ELR (cell line): ENCODE measurements around the gene PEG3.
"Not testable (repeated sequence)": the region's sequence is repeated elsewhere in the genome, so short reads cannot be mapped to it uniquely, and the experiment has no call there.

Experiments used
- DNase-seq: peaks from one replicate; pipeline ENCODE4 v3.0.0-alpha.2; 2015; ENCODE audit warnings: low read depth

Gene PEG3

DNA sequence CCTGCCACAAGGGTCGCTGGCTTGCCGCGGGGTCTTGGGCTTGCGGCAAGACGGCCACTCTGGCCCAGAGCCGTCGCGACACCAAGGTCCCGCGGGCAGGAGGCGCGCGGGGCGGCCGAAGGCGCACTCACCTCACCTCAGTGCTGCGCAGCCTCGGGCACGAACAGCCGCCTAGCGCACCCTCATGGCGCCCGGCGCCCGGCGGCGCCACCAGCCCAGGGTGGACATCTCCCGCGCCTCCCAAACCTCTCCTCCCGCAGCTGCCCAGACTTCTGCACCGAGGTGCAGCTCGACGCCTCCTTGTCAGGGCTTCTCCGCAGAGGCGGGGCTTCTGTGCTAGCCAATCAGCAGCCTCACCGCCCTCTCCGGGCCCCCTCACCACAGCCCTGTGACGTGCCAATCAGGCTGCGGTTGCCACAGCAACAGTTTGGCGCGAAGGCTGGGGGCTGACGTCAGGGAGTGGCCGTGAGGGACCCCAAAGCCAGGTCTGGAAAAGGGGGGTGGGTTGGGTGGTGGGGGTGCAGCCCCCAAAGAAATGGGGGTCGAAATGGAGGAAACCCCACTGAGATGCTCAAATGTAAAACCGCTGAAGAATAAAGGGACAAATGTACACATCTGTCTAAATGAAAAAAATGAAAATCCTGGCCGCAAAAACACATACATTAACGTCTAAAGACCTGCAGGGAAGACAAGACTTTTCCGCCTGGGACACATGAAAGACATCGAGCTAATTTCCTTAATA lies at the start of gene PEG3, which contains the start of gene ZIM2:
Gene PEG3, minus strand, starts transcription at position 276 of the 742 bp plus-strand sequence. CDS start 16,071 bp downstream, outside the sequence.
Gene ZIM2, minus strand, starts transcription at position 276 of the 742 bp plus-strand sequence. CDS start 16,449 bp downstream, outside the sequence.
- no peak for DNase-seq

DNA sequence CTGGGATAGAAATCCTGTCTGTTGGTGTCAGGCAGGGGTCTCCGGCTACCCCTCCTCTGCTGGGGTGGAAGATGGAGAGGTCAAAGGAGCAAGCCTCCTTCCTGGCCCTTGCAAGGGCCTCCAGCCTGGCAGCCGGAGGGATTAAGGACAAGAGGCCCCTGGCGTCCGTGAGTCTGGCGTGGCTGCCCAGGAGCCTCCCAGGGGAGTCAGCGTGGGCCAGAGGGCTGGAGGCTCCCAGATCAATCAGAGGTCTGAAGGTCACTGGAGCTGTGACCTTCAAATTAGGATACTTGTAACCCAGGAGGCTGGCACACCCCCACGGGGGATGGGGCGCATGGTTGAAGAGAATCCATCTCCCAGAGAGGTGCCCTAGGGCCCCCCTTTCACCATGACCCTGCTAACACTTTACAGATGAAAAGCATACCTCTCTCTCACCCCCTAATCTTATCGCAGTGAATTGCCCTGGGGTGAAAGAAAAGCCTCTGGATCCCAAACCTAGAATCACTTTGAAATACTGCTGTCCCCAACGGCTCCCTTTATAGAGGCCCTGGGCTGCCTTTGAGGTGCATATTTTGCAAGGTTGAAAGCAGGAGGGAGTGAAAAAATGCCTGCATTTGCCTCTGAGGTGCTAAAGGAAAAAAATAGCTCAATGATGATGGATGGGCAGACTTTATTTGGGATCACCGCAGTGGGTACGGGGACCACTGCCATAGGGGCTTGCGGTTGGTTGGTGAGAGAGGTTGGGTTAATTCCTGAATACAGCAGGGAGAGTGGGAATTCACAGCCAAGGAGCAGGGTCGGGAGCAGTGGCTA lies 44.9 kb upstream of the PEG3 start:
- DNase-seq, result no peak

DNA sequence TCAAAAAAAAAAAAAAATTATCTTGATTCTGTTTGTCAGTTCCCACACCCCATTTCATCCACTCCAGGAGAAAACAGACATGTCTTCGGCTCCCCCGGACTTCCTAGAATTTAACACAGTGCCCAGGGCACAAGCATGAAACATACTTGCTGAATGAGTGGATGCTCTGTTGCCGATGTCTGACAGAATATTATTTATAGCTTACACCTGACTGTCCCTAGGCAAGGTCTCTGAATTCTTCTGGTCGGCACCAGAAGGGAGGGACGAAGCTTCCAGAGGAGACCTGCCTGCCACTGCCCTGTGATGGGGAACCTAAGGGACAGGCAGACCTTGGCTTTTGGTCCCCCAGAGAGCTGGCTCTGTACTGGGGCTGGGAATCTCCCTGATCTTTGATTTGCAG lies 43.9 kb upstream of the PEG3 start:
- no peak for DNase-seq

DNA sequence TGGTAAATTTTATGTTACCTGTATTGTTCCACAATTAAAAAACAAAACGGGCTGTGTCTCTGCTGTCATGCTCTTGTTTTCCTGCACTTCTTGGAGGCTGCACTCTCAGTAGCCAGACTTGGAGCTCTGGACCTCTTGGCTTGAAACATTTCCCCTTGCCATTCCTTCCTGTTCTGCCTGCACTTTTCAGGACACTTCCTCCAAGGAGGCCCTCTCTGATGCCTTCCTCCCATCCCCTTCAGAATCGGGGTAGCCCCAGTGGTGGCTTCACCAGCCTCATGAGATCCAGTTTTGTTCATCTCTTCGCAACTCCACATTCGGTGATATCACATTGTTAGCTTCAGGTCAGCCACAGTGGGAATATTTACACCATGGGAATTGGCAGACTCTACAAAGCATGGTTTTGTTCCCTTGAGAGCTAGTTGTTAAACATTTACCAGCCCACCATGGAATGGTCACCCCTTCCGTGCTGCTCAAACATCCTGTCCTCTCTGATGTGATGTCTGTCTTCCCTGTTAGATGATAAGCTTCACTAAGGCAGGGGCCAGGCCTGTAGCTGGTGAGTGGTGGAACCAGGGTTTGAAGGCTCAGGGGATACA lies 40.2 kb upstream of the PEG3 start:
- no peak for DNase-seq

DNA sequence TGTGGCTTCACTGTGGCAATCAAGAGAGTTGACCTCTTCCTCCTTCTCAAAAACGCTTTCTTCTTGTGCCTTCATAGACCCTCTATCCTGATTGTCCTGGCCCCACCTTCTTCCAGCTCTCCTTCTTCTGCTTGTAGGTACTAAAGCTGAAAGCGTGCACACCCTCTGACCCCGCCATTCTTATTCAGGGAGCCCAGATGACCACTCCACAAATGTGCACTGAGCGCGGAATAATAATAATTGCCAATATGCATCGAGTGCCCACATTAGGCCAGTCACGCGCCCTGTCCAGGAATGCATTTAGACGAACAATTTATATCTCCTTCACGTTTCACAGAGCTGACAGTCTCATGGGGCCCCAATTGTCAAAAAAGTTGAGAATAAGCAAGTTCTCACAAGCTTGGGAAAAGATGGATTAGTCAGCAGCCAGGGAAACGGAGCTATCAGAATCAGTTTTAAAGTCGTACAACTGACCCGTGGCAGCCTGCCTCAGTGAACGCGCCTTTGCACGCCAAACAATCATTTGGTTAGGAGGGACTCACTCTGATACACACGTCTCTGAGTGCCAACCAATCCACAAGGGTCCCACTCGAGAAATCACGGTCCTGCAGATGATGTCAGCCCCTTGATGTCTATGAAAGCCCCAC lies 36.7 kb upstream of the PEG3 start:
- no peak for DNase-seq

DNA sequence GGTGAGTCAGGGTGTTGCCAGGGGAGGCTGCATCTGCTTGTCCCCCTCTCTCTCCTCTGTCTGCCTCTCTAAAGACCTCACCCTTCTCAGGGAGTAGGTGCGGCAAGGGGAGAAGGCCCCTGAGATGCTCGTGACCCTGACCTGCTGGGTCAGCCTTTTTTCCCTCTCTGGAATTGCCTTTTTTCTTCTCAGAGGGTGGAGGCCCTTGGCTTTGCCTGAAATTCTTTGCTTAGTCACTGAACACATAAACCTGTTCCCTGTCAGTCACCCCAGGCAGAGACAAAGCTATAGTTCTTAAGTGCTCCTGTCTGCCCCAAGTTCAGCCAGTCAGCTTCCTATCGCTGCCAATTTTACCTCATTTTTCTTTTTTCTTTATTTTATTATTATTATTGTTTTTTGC lies 35.2 kb upstream of the PEG3 start:
- DNase-seq, result no peak

DNA sequence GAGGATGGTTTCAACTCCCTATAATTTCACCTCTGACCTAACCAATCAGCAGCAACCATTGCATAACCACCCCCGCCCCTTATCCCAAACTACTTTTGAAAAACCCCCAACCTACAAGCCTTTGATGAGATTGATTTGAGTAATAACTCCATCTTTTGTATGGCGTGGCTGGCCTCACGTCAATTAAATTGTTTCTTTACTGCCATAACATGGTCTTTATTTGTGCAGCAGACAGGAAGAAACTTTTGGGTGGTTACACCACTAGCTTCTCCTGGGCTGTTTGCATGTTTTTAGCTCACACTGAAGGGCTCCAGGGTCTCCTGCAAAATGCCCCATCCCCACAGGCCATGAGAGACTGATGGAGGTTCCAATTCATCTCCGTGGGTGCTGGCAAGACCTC lies 34.0 kb upstream of the PEG3 start:
- DNase-seq, result no peak

DNA sequence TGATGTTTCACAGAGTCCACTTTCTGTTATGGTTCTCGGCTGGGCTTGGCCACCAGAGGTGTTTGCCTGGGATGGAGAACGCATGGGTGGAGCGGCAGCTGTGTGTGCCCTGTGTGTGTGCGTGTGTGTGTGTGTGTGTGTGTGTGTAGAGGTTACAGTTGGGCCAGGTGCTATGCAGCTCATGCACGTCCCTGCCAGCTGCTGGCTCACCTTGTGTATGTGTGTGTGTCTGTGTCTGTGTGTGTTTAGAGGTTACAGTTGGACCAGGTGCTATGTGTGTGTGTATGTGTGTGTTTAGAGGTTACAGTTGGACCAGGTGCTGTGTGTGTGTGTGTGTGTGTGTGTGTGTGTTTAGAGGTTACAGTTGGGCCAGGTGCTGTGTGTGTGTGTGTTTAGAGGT lies 33.0 kb upstream of the PEG3 start:
- no peak for DNase-seq

DNA sequence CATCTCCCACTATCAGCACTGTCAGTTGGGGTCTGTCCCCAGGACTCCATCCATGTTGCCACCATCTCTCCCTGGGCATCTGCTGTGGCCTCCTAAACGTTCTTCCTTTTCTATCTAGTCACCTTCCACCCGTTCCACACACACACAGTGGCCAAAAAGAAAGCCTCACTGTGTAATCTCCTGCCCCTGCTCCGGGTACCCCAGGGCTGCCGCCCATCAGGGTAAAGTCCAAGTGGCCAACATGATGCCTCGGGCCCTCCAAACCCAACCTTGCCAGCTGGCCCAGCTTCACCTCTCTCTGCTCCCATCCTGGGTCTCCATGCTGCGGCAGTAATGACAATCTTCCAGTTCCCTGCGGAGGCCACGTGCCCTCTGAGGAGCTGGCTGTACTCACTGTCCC lies 29.4 kb upstream of the PEG3 start:
- no peak for DNase-seq

DNA sequence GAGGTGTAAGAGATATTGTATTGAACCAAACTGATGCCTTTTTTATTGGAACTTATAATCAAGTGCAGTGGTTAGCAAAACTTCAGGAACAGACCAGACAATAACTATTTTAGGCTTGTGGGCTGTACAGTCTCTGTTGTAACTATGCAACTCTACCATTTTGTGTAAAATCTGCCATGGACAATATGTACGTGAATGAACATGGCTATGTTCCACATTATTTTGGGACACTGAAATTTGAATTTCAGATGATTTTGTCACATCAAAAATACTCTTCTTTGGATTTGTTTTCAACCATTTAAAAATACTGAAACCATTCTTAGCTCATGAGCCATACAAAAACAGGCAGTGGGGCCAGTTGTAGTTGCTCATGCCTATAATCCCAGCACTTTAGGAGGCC lies 27.9 kb upstream of the PEG3 start:
- no peak for DNase-seq

DNA sequence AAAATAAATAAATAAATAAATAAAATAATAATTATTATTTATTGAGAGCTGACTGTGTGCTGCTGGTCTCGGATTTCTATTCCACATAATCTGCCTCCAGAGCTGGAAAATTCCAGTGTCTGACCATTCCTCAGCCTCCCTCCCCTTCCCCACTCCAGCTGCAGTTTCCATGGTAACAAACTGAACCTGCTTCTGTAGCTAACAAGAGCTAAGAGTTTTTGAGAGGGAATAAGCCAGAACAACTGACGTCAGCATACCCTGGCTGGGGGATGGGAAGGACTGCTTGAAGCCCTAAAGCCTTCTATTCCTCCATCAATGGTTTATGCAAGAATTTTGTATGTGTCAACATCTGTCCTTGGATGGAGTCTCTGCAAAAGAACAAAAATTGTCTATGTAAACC lies 26.0 kb upstream of the PEG3 start:
- no peak for DNase-seq

DNA sequence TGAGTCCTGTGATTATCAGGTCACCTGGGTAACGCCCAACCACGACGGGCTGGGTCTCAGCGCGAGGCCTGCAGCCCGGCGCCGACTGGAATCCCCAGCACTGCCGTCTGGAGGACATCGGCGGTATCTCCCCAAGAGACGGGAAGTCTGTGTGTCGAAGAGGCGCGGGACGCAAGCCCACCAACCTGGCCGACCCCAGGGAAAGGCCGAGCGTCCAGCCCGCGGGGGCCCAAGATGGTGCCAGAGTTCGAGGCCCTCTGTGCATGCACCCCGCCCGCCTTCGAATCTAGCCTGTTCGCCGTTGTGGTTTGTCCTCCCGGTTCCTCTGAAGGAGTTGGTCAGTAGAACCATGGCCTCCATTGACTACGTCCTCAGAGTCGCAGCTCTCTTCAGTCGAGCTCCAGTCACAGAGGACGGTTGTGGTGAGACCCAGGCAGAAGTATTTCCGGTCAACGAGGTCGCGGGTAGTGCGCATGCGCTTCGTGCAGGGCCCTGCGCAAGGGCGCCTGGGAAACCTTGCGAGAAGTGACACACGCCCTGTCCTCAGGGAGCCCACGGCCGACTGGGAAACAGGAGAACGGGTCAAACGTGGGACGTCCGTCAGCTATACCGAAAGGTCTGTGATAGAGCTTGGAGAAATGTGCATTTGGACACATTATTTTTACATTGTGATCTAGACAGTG lies 24.1 kb upstream of the PEG3 start:
- no peak for DNase-seq

DNA sequence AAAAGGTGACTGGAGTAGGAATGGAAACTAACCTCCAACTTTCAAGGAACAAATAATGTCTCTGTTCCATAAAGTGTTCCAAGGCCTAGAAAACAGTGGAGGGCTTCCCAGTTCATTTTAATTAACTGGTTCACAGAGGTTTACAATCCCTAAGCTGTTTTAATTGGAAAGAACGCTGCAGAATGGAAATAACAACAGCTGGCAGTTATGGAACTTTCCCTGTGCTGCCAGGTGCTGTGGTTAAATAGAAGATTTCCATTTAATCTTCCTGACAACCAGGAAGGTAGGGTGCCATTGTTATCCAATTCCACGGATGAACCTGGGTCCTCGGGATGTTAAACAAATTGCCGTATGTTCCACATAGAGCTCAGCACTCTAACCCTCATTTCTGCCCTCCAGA lies 22.2 kb upstream of the PEG3 start:
- no peak for DNase-seq

DNA sequence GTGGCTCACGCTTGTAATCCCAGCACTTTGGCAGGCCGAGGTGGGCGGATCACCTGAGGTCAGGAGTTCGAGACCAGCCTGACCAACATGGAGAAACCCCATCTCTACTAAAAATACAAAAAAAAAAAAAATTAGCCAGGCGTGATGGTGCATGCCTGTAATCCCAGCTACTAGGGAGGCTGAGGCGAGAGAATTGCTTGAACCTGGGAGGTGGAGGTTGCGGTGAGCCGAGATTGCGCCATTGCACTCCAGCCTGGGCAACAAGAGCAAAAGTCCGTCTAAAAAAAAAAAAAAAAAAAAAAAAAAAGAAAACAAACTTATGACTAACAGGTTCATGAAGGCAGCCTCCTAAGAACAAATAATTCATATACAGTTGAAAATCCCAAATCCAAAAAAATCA lies 19.9 kb upstream of the PEG3 start:
- not testable (repeated sequence) for DNase-seq

DNA sequence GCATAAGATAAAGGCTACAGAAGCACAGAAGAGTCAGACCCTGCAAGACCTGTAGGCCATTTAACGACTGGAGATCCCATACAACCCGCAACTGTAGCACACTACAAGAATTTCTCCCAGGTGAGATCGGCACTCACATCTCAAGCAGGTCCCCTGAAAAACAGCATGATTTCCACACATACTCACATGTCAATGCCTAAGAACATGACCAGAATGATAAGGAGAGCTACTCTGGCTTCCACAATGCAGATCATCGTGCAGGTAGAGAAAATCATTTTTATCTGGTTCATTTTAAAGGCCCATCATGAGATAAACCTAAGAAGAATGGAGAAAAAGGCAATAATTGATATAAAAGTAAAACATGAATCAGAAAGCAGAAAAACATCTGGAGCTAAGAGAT lies 17.5 kb upstream of the PEG3 start:
- no peak for DNase-seq

DNA sequence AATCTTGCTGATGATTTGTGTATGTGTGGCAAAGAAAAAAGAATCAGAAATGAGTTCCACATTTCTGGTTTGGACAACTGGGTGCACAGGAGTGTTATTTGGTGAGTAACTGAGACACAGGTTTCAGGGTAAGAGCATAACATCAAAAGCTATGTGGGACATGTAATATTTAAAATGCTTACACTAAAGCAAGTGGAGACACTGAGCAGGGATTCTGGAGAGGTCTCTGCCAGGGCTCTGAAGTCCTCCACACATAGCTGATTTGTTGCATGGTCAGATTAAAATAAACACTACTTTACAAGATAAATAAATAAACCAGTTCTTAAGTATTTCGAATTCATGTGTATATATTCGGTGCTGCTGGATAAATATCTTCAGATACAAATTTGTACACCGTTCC lies 16.3 kb upstream of the PEG3 start:
- DNase-seq, result no peak

DNA sequence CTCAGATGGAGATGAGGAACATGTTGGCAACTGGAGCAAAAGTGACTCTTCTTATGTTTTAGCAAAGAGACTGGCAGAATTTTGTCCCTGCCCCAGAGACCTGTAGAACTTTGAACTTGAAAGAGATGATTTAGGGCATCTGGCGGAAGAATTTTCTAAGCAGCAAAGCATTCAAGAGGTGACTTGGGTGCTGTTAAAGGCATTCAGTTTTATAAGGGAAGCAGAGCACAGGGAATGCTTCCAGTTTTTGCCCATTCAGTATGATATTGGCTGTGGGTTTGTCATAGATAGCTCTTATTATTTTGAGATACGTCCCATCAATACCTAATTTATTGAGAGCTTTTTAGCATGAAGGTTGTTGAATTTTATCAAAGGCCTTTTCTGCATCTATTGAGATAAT lies 11.8 kb upstream of the PEG3 start:
- not testable (repeated sequence) for DNase-seq

DNA sequence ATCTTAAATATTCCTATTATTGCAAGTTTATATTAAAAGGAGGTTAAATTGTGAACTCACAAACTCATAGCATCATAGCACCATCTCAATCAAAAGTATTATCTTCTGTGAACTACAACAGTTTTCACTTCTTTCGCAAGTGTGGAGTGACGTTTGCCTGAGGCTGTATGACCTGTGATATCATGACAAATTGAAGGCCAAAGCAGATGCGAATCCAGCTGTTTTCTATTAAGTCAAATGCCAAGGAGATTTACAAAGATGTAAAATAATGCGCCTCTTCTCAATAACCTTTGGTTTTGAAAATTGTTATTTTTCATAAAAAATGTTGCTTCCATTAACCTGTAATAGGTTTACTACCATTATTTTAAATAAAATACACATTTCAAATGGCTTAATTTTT lies 7.6 kb upstream of the PEG3 start:
- DNase-seq, result no peak

DNA sequence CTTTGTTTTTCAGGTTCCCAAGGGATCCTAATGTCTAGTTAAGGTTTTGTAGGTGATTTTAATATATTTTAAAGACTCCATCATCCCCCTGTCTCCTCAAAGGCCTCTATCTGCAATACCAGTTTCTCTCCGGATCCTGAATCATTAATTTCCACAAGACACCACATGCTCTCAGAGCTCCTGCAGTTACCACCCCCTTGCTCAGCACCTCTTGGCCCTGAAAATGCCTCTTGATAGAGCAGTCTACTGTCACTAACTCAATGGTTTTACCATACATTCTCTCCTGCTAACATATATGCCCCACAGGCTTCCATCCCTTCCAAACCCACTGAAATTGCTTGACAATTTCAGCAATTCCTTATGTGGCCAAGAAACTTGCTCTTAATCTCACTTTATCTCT lies 1.9 kb upstream of the PEG3 start:
- no peak for DNase-seq

DNA sequence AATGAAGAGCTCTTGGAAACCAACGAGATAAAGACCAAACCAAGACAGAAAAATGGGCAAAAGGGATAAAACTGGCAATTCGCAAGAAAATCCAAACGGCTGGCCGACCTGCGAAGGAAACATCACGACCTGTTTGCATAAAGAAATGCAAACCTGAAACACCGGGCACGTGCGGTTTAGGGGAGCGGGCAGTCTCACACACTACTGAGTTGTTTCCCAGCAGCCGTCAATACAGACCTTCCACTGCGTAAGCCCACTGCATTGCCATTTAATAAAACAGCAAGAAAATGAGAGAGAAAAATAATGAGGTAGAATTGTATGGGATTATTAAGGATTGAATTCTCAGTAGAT lies 642 bp upstream of the PEG3 start:
- DNase-seq, result no peak

DNA sequence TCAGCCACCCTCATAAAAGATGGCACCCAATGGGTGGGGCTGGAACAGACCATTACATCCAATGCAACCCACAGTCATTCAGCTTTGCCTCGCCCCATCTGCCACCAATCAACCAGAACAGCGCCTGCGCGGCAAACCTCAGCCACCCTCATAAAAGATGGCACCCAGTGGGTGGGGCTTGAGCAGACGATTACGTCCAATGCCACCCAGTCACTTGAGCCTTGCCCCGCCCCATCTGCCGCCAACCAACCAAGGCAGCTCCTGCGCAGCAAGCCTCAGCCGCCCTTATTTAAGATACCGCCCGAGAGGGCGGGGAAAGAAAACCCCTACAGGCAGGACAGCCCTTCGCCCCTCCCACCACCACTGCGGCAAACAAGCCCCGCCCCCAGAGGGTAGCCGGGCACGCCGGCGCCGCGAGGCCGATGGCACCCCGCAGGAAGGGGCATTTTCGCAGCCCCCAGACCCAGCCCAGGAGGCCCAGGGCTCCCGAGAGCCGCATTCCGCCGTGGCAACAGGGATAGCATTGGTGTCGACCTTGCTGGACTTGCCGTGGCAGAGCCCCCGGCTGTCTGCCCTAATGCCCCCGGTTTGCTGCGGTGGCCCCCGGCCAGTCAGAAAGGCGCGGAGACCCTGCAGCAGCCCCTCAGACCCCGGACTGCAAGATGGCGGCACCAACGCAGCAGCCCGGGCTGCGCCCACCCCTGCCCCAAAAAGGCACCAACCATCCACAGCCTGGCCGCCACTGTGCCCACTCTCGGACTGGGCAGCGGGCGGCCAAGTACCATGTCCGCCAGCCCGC lies 675 bp downstream of the PEG3 start:
- DNase-seq, result no peak
